ENCODE measurements around the gene KCND3.

The KCND3 gene

DNA sequence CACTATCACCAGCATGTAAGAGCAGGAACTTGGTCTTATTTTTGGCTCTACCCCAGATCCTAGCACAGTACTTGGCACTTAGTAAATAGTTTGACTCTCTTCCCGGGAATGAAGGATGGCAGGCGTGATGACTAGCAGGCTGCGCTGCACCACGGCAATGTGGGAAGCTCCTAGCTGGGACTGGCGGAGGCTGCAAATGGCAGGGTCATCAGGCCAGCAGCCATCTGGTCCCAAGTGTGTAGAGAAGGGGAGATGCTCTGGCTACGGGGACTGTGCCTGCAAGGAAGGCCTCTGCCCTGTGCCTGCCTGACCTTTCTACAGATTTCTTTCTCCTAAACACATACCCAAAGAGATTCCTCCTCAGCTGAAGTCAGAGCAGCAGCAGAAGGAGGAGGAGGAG, 95.0 kb downstream of the KCND3 start:
- TF ChIP-seq SPI1 (IDR thresholded peaks at IDR 0.05; ENCODE audit: borderline replicate concordance, low read depth): no peak
- TF ChIP-seq, protein P1, sequence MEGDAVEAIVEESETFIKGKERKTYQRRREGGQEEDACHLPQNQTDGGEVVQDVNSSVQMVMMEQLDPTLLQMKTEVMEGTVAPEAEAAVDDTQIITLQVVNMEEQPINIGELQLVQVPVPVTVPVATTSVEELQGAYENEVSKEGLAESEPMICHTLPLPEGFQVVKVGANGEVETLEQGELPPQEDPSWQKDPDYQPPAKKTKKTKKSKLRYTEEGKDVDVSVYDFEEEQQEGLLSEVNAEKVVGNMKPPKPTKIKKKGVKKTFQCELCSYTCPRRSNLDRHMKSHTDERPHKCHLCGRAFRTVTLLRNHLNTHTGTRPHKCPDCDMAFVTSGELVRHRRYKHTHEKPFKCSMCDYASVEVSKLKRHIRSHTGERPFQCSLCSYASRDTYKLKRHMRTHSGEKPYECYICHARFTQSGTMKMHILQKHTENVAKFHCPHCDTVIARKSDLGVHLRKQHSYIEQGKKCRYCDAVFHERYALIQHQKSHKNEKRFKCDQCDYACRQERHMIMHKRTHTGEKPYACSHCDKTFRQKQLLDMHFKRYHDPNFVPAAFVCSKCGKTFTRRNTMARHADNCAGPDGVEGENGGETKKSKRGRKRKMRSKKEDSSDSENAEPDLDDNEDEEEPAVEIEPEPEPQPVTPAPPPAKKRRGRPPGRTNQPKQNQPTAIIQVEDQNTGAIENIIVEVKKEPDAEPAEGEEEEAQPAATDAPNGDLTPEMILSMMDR (IDR thresholded peaks at IDR 0.05; ENCODE audit: insufficient read depth, low read length): no peak
- TF ChIP-seq GABPA (IDR thresholded peaks at IDR 0.05; ENCODE audit: low read depth): no peak
- no peak for TF ChIP-seq POLR2AphosphoS5 (IDR thresholded peaks at IDR 0.05; ENCODE audit: low read depth)
- TF ChIP-seq, protein P2, sequence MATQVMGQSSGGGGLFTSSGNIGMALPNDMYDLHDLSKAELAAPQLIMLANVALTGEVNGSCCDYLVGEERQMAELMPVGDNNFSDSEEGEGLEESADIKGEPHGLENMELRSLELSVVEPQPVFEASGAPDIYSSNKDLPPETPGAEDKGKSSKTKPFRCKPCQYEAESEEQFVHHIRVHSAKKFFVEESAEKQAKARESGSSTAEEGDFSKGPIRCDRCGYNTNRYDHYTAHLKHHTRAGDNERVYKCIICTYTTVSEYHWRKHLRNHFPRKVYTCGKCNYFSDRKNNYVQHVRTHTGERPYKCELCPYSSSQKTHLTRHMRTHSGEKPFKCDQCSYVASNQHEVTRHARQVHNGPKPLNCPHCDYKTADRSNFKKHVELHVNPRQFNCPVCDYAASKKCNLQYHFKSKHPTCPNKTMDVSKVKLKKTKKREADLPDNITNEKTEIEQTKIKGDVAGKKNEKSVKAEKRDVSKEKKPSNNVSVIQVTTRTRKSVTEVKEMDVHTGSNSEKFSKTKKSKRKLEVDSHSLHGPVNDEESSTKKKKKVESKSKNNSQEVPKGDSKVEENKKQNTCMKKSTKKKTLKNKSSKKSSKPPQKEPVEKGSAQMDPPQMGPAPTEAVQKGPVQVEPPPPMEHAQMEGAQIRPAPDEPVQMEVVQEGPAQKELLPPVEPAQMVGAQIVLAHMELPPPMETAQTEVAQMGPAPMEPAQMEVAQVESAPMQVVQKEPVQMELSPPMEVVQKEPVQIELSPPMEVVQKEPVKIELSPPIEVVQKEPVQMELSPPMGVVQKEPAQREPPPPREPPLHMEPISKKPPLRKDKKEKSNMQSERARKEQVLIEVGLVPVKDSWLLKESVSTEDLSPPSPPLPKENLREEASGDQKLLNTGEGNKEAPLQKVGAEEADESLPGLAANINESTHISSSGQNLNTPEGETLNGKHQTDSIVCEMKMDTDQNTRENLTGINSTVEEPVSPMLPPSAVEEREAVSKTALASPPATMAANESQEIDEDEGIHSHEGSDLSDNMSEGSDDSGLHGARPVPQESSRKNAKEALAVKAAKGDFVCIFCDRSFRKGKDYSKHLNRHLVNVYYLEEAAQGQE (IDR thresholded peaks at IDR 0.05; ENCODE audit: insufficient replicate concordance, low read depth): no peak
- H3K27me3 ChIP-seq (ENCODE audit: insufficient read depth, poor library complexity, severe bottlenecking): peaks cover 5% of the 10 kb centered on the region

DNA sequence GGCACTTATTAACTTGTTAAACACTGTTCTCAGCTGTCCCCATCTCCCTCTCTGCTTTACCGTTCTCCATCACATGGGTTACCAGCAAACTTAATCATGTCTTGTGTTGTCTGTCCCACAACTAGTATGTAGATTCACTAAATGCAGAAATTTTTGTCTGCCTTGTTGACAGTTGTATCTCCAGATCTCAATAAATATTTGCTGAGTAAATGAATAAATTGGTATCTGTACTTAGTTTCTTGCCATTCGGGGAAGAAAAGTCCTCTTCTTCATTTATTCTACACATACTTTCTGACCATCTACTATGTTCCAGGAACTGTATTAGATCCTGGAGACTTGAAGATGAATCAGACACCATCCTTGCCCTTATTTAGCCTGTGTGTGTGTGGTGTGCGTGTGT, 97.9 kb downstream of the KCND3 start:
- TF ChIP-seq, protein P1 (IDR thresholded peaks at IDR 0.05; ENCODE audit: insufficient read depth, low read length): no peak
- no peak for TF ChIP-seq POLR2AphosphoS5 (IDR thresholded peaks at IDR 0.05; ENCODE audit: low read depth)
- H3K27ac ChIP-seq (replicated peaks): no peak overlapping the region
- peaks cover 5% of the 10 kb centered on the region for H3K27me3 ChIP-seq (ENCODE audit: insufficient read depth, poor library complexity, severe bottlenecking)
- H3K4me3 ChIP-seq (replicated peaks; ENCODE audit: insufficient read depth, low read length): no peak overlapping the region
- no peak for DNase-seq (ENCODE audit: low read depth in 1 of 2, low spot score in 1 of 2)

More for the DNA sequence above, 95.0 kb downstream of the KCND3 start:
- DNase-seq (ENCODE audit: low read depth in 1 of 2, low spot score in 1 of 2): no peak
- no peak overlapping the region for H3K4me3 ChIP-seq (replicated peaks; ENCODE audit: insufficient read depth, low read length)
- H3K27ac ChIP-seq (replicated peaks): no peak overlapping the region

DNA sequence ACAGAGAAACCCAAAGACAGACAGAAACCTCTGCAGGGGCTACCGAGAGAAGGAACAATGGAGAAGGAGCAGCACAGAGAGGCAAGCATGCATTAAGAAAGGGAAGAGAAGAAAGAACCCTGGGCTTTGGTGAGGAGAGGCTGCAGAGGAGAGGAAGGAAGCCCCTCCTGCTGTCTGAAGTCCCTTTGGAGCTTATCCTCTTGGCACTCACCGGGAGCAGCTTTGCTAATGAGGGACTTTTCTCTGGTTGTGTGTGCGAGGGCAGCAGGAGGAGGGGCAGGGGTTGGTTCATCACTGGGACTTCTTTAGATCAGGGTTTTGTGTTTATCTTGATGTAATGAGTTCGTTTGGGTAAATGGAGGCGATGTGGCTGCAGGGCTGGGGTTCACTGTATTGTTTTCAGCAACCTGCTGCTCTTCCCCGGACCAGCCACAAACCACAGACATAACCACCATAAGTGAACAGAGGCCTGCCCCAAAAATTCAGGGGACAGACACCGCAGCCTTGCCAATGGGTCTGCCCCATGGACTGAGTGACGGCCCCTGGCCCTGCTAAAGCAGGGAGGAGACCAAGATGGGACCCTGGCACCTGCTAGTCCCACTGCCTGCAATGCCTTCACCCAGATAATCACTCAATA, 100.6 kb downstream of the KCND3 start:
- DNase-seq (ENCODE audit: low read depth in 1 of 2, low spot score in 1 of 2): no peak
- Histone ChIP-seq H3K27me3 (ENCODE audit: insufficient read depth, poor library complexity, severe bottlenecking) (peaks cover 3% of the 10 kb centered on the region), H3K27ac (replicated peaks) (no peak overlapping the region), H3K4me3 (replicated peaks; ENCODE audit: insufficient read depth, low read length) (no peak overlapping the region)
- TF ChIP-seq, protein P2 (IDR thresholded peaks at IDR 0.05; ENCODE audit: insufficient replicate concordance, low read depth): no peak
- TF ChIP-seq POLR2AphosphoS5 (IDR thresholded peaks at IDR 0.05; ENCODE audit: low read depth) (no peak), GABPA (IDR thresholded peaks at IDR 0.05; ENCODE audit: low read depth) (no peak)

DNA sequence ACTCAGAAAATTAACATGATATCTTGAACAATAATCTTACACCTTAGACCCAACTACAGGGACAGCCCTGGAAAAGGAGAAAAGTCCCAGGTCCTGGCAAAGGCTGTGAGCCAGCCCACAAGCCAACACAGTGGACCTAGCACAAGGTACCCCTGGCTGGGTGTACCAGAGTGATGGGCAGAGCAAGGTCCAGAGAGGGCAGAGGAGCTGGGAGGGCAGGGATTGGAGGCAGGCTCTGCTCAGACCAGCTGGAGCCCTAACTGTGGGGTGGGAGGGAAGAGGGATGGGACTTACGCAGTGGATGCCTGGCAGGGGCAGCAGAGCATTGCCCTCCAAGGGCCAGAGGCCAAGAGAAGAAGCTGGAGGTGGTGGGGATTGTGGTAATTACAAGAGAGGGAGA, 101.6 kb downstream of the KCND3 start:
- TF ChIP-seq, protein P2 (IDR thresholded peaks at IDR 0.05; ENCODE audit: insufficient replicate concordance, low read depth): no peak
- TF ChIP-seq GABPA (IDR thresholded peaks at IDR 0.05; ENCODE audit: low read depth) (no peak), SPI1 (IDR thresholded peaks at IDR 0.05; ENCODE audit: borderline replicate concordance, low read depth) (no peak), POLR2AphosphoS5 (IDR thresholded peaks at IDR 0.05; ENCODE audit: low read depth) (no peak)
- TF ChIP-seq, protein P1 (IDR thresholded peaks at IDR 0.05; ENCODE audit: insufficient read depth, low read length): no peak
- Histone ChIP-seq H3K27me3 (ENCODE audit: insufficient read depth, poor library complexity, severe bottlenecking) (peaks cover 3% of the 10 kb centered on the region), H3K27ac (replicated peaks) (no peak overlapping the region), H3K4me3 (replicated peaks; ENCODE audit: insufficient read depth, low read length) (no peak overlapping the region)
- no peak for DNase-seq (ENCODE audit: low read depth in 1 of 2, low spot score in 1 of 2)
